RWPE2 (cell line): ENCODE data around the gene ENTR1.
A peak's percentile ranks its signal among the peaks of the same experiment; 100 is the strongest.

ENCODE experiments used
- ATAC-seq: fragments of 200-7000 bp; cut with Tn5 transposase; 3 replicates; pipeline ENCODE4 v1.9.1; 2021; ENCODE audit warnings: low read depth
- DNase-seq: peaks from one replicate; pipeline ENCODE4 v3.0.0-alpha.2; 2020; ENCODE audit warnings: low spot score
- H3K27ac ChIP-seq: fragments of 450-650 bp; 2 replicates; pipeline ENCODE4 v1.5.1; 2017; ENCODE audit warnings: mild to moderate bottlenecking; ENCODE audit not compliant: poor library complexity, severe bottlenecking
- H3K27me3 ChIP-seq: fragments of 250-450 bp; sonication (Bioruptor Pico); 2 replicates; pipeline ENCODE4 v1.5.1; 2021; ENCODE audit warnings: mild to moderate bottlenecking, moderate library complexity; ENCODE audit not compliant: insufficient read depth, poor library complexity, severe bottlenecking
- H3K36me3 ChIP-seq: fragments of 250-450 bp; sonication (Bioruptor Pico); 2 replicates; pipeline ENCODE4 v1.5.1; 2020; ENCODE audit warnings: low read depth, mild to moderate bottlenecking, moderate library complexity
- H3K4me1 ChIP-seq: fragments of 250-450 bp; sonication (Bioruptor Pico); 2 replicates; pipeline ENCODE4 v1.5.1; 2021; ENCODE audit warnings: mild to moderate bottlenecking, moderate library complexity; ENCODE audit not compliant: insufficient read depth, poor library complexity, severe bottlenecking
- H3K4me3 ChIP-seq: fragments of 250-450 bp; sonication (Bioruptor Pico); 2 replicates; pipeline ENCODE4 v1.5.1; 2021; ENCODE audit warnings: mild to moderate bottlenecking, moderate library complexity; ENCODE audit not compliant: severe bottlenecking
- H3K9me3 ChIP-seq: fragments of 250-450 bp; sonication (Bioruptor Pico); 2 replicates; pipeline ENCODE4 v1.5.1; 2021; ENCODE audit warnings: mild to moderate bottlenecking, moderate library complexity; ENCODE audit not compliant: severe bottlenecking
- TF ChIP-seq, protein P1 (sequence below): fragments of 450-650 bp; IDR thresholded peaks from one replicate; pipeline ENCODE4 v1.5.1; 2017; ENCODE audit warnings: mild to moderate bottlenecking, moderate library complexity; ENCODE audit not compliant: poor library complexity, severe bottlenecking

ENTR1 gene

GRCh38 chr9:136439481-136440408 lies 29.3 kb upstream of the ENTR1 start, which contains the start of gene INPP5E:
Gene INPP5E (minus strand): TSS chr9:136439845. CDS start chr9:136439419, 426 bp downstream.
- no peaks in the 10 kb centered on the region for H3K9me3 ChIP-seq
- H3K4me1 ChIP-seq: peaks cover 6% of the 10 kb centered on the region
- peak within 1 kb of the TSS; percentile 54 for H3K27ac ChIP-seq
- H3K27me3 ChIP-seq: no peaks in the 10 kb centered on the region
- H3K36me3 ChIP-seq: peaks cover 63% of the 10 kb centered on the region
- ATAC-seq (peak; percentile 70), DNase-seq (peak; percentile 58)
- peak within 1 kb of the TSS; percentile 67 for H3K4me3 ChIP-seq
- TF ChIP-seq, protein P1, sequence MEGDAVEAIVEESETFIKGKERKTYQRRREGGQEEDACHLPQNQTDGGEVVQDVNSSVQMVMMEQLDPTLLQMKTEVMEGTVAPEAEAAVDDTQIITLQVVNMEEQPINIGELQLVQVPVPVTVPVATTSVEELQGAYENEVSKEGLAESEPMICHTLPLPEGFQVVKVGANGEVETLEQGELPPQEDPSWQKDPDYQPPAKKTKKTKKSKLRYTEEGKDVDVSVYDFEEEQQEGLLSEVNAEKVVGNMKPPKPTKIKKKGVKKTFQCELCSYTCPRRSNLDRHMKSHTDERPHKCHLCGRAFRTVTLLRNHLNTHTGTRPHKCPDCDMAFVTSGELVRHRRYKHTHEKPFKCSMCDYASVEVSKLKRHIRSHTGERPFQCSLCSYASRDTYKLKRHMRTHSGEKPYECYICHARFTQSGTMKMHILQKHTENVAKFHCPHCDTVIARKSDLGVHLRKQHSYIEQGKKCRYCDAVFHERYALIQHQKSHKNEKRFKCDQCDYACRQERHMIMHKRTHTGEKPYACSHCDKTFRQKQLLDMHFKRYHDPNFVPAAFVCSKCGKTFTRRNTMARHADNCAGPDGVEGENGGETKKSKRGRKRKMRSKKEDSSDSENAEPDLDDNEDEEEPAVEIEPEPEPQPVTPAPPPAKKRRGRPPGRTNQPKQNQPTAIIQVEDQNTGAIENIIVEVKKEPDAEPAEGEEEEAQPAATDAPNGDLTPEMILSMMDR: peak; percentile 96

- Histone ChIP-seq H3K27me3 (no peaks in the 10 kb centered on the region), H3K4me3 (peak overlapping the region; percentile 67), H3K27ac (peak overlapping the region; percentile 54), H3K4me1 (peaks cover 6% of the 10 kb centered on the region), H3K36me3 (peaks cover 54% of the 10 kb centered on the region), H3K9me3 (no peaks in the 10 kb centered on the region)
- ATAC-seq (peak; percentile 53), DNase-seq (peak; percentile 73)
- TF ChIP-seq, protein P1: no peak
Measured at GRCh38 chr9:136438548-136439480, 28.4 kb upstream of the ENTR1 start.

DNA sequence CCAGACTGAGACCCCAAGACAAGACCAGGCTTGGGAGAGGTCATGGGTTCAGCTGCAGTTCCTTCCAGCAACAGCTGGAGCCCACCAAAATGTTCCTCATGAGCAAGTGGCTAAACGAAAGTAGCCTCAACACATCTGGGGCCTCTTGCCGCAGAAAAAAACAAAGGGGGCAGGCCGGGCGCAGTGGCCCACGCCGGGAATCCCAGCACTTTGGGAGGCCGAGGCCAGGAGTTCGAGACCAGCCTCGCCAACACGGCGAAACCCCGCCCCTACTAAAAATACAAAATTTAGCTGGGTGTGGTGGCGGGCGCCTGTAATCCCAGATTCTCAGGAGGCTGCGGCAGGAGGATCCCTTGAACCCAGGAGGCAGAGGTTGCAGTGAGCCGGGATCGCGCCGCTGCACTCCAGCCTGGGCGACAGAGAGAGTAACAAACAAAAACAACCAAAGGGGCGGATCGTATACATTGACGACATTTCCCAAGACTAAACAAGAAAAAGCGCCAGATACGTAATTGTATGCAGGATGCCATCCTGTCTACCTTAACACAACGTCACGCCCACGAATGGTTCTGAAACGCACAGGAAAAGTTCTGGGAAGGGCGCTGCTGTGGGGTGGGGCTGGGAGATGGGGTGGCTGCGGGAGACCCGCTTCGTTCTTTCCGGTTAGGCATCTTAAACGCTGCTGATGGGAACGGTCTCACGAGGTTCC lies 27.6 kb upstream of the ENTR1 start:
- peak overlapping the region; percentile 54 for H3K27ac ChIP-seq
- H3K4me3 ChIP-seq: peak overlapping the region; percentile 67
- no peaks in the 10 kb centered on the region for H3K9me3 ChIP-seq
- H3K27me3 ChIP-seq: no peaks in the 10 kb centered on the region
- H3K4me1 ChIP-seq: peaks cover 6% of the 10 kb centered on the region
- no peak for DNase-seq
- no peak; the same call in 1 of the 3 replicates for ATAC-seq
- TF ChIP-seq, protein P1: no peak
- peaks cover 46% of the 10 kb centered on the region for H3K36me3 ChIP-seq

DNA sequence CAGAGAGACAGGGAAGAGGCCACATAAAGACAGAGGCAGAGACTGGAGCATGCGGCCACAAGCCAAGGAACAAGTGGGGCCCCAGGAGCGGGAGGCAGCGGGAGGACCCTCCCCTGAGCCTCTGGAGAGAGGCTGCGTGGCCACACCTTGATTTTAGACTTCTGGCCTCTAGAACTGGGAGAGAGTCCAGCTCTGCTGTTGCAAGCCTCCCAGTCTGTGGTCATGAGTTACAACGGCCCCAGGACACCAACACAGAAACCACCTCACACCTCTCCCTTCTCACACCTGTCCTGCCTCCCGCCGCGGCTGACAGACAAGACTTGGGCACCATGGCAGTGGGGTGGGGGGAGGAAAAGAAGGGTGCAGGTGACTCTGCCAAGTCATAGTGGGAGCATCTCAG lies 27.0 kb upstream of the ENTR1 start:
- Histone ChIP-seq H3K9me3 (no peaks in the 10 kb centered on the region), H3K27ac (no peak overlapping the region)

More for the DNA sequence above, 27.0 kb upstream of the ENTR1 start:
- DNase-seq: no peak
- Histone ChIP-seq H3K4me3 (peak overlapping the region; percentile 67), H3K36me3 (peaks cover 43% of the 10 kb centered on the region), H3K27me3 (no peaks in the 10 kb centered on the region), H3K4me1 (peaks cover 6% of the 10 kb centered on the region)
- TF ChIP-seq, protein P1: no peak
- ATAC-seq: no peak
